OCI-LY7 (cell line): Measurements from ENCODE around the gene CLCN2.
A peak's percentile ranks its signal among the peaks of the same experiment; 100 is the strongest.

Experiments
- CTCF ChIP-seq: fragments of 200-600 bp; sonication (generic); conservative IDR thresholded peaks from 2 replicates; pipeline ENCODE4 v1.5.1; 2014; ENCODE audit warnings: mild to moderate bottlenecking, antibody characterized with exemption, low read length, moderate library complexity, mixed read lengths
- EZH2phosphoT487 ChIP-seq: fragments of 200-600 bp; sonication (generic); IDR thresholded peaks from 2 replicates; pipeline ENCODE4 v1.6.1; 2018; ENCODE audit warnings: low read depth, borderline replicate concordance, mild to moderate bottlenecking, mixed run types, antibody characterized with exemption, low read length, moderate library complexity, mixed read lengths

GRCh38 chr3:184305577-184305976 is 55.8 kb downstream of the CLCN2 start:
- TF ChIP-seq CTCF (peak; percentile 72), EZH2phosphoT487 (no peak)
